ENCODE data around the gene PDILT.
"Not testable (repeated sequence)": the region's sequence is repeated elsewhere in the genome, so short reads cannot be mapped to it uniquely, and the experiment has no call there.

- not testable (repeated sequence) for TF ChIP-seq CTCF (conservative IDR thresholded peaks at IDR 0.05 in 1 of 2, IDR thresholded peaks at IDR 0.05 in 1 of 2; ENCODE audit: extremely low read depth in 1 of 2, insufficient read depth in 1 of 2, low read depth in 1 of 2, low read length in 2 of 2); EZH2 (IDR thresholded peaks at IDR 0.05; ENCODE audit: borderline replicate concordance, low read length)
Observed at GRCh38 chr16:20439820-20440231, 35.3 kb upstream of the PDILT start.
